Endothelial cell (in vitro differentiated cells): ENCODE data around the gene SIRT6. TPM values are rescaled to one million over a fixed set of nuclear protein-coding genes. Genes with fewer than 3 reads are reported as not detected.

Source experiments
- DNase-seq: peaks from one replicate; pipeline ENCODE4 v3.0.0; 2021; ENCODE audit warnings: low spot score
- H3K27ac Mint-ChIP-seq: one replicate; pipeline ENCODE4 v1.8.0; 2021; ENCODE audit warnings: mixed read lengths, inconsistent platforms; ENCODE audit not compliant: unreplicated experiment
- H3K27me3 Mint-ChIP-seq: one replicate; pipeline ENCODE4 v1.8.0; 2021; ENCODE audit warnings: mild to moderate bottlenecking, moderate library complexity, mixed read lengths, inconsistent platforms; ENCODE audit not compliant: unreplicated experiment
- H3K36me3 Mint-ChIP-seq: one replicate; pipeline ENCODE4 v1.8.0; 2021; ENCODE audit warnings: mild to moderate bottlenecking, low read depth, mixed read lengths, inconsistent platforms; ENCODE audit not compliant: unreplicated experiment
- H3K4me1 Mint-ChIP-seq: one replicate; pipeline ENCODE4 v1.8.0; 2021; ENCODE audit warnings: mild to moderate bottlenecking, mixed read lengths, inconsistent platforms; ENCODE audit not compliant: unreplicated experiment
- H3K4me3 Mint-ChIP-seq: one replicate; pipeline ENCODE4 v1.8.0; 2021; ENCODE audit warnings: mild to moderate bottlenecking, mixed read lengths, inconsistent platforms; ENCODE audit not compliant: unreplicated experiment
- H3K9me3 Mint-ChIP-seq: one replicate; pipeline ENCODE4 v1.8.0; 2021; ENCODE audit warnings: mixed read lengths, inconsistent platforms; ENCODE audit not compliant: unreplicated experiment
- CTCF ChIP-seq: fragments of 200-600 bp; sonication (generic); IDR thresholded peaks from one replicate; pipeline ENCODE4 v1.5.0; 2021; ENCODE audit warnings: antibody characterized with exemption; ENCODE audit not compliant: unreplicated experiment
- total RNA-seq: library from RNA; stranded (reverse); fragmentation: NEBNext Ultra II Directional; extraction: Animal tissue kit (Norgen Biotek cat#: 25700); gene quantifications from one replicate; pipeline ENCODE4 v1.2.1, GENCODE V29; 2021; ENCODE audit not compliant: unreplicated experiment

SIRT6 gene
- total RNA-seq, 1 donor from 2014 or later, result 24.6 TPM

- Mint-ChIP-seq H3K4me1 (peaks cover 8% of the 10 kb centered on the region), H3K4me3 (no peak overlapping the region), H3K27me3 (peaks cover 17% of the 10 kb centered on the region), H3K36me3 (peaks cover 13% of the 10 kb centered on the region), H3K27ac (no peak overlapping the region), H3K9me3 (no peaks in the 10 kb centered on the region)
- TF ChIP-seq CTCF, result no peak
- no peak for DNase-seq
Observed at GRCh38 chr19:4199699-4200293, 17.4 kb upstream of the SIRT6 start.

- H3K27ac Mint-ChIP-seq, result peak overlapping the region; percentile 1
- DNase-seq, result no peak
- no peak for TF ChIP-seq CTCF
- H3K4me1 Mint-ChIP-seq, result peaks cover 8% of the 10 kb centered on the region
- H3K9me3 Mint-ChIP-seq, result no peaks in the 10 kb centered on the region
- H3K4me3 Mint-ChIP-seq, result peak overlapping the region; percentile 18
- peaks cover 13% of the 10 kb centered on the region for H3K36me3 Mint-ChIP-seq
- H3K27me3 Mint-ChIP-seq, result peaks cover 22% of the 10 kb centered on the region
Observed at GRCh38 chr19:4198467-4199126, 16.2 kb upstream of the SIRT6 start.

- DNase-seq, result peak; percentile 14
- no peak for TF ChIP-seq CTCF
- H3K4me3 Mint-ChIP-seq, result peak overlapping the region; percentile 79
- H3K27ac Mint-ChIP-seq, result peak overlapping the region; percentile 5
- H3K4me1 Mint-ChIP-seq, result peaks cover 10% of the 10 kb centered on the region
- peaks cover 22% of the 10 kb centered on the region for H3K27me3 Mint-ChIP-seq
- no peaks in the 10 kb centered on the region for H3K9me3 Mint-ChIP-seq
- peaks cover 13% of the 10 kb centered on the region for H3K36me3 Mint-ChIP-seq
Observed at GRCh38 chr19:4197625-4198466, 15.5 kb upstream of the SIRT6 start.

GRCh38 chr19:4197228-4197624 is 14.9 kb upstream of the SIRT6 start:
- Mint-ChIP-seq H3K4me3 (peak overlapping the region; percentile 79), H3K36me3 (peaks cover 13% of the 10 kb centered on the region), H3K27ac (no peak overlapping the region), H3K9me3 (no peaks in the 10 kb centered on the region), H3K4me1 (peaks cover 10% of the 10 kb centered on the region), H3K27me3 (peaks cover 24% of the 10 kb centered on the region)
- TF ChIP-seq CTCF, result no peak
- DNase-seq, result no peak
